Gastrocnemius medialis (tissue), 4 donors: ENCODE measurements around the gene OR2F2.

Experiments
- POLR2A ChIP-seq, 2 donors: fragments of 450-650 bp; IDR thresholded peaks; one replicate each; pipeline ENCODE4 v1.6.1; 2017; ENCODE audit warnings: antibody characterized with exemption in 2 of 2, mild to moderate bottlenecking in 2 of 2, moderate library complexity in 2 of 2
- TF ChIP-seq, protein P1 (sequence below), 5 experiments: fragments of 450-650 bp in 3 of 5; fragments of 200-600 bp in 2 of 5; sonication (generic) in 2 of 5; IDR thresholded peaks in 4 of 5; conservative IDR thresholded peaks in 1 of 5; 1 replicate in 4 of 5; 2 replicates in 1 of 5; pipeline ENCODE4 v1.5.1; 2016 to 2019; ENCODE audit warnings: antibody characterized with exemption in 5 of 5, mild to moderate bottlenecking in 3 of 5, moderate library complexity in 3 of 5

- TF ChIP-seq, protein P1, sequence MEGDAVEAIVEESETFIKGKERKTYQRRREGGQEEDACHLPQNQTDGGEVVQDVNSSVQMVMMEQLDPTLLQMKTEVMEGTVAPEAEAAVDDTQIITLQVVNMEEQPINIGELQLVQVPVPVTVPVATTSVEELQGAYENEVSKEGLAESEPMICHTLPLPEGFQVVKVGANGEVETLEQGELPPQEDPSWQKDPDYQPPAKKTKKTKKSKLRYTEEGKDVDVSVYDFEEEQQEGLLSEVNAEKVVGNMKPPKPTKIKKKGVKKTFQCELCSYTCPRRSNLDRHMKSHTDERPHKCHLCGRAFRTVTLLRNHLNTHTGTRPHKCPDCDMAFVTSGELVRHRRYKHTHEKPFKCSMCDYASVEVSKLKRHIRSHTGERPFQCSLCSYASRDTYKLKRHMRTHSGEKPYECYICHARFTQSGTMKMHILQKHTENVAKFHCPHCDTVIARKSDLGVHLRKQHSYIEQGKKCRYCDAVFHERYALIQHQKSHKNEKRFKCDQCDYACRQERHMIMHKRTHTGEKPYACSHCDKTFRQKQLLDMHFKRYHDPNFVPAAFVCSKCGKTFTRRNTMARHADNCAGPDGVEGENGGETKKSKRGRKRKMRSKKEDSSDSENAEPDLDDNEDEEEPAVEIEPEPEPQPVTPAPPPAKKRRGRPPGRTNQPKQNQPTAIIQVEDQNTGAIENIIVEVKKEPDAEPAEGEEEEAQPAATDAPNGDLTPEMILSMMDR (IDR thresholded peaks at IDR 0.05 in 4 of 5, conservative IDR thresholded peaks at IDR 0.05 in 1 of 5), result no peak
- TF ChIP-seq POLR2A (IDR thresholded peaks at IDR 0.05), result no peak
Measured at GRCh38 chr7:143979998-143980397, 45.0 kb downstream of the OR2F2 start.
